GM18505 (cell line): Measurements from ENCODE around the gene STATH.
"Not testable (repeated sequence)": the region's sequence is repeated elsewhere in the genome, so short reads cannot be mapped to it uniquely, and the experiment has no call there.

Experiments
- ATAC-seq: cut with Tn5 transposase; IDR thresholded peaks from one replicate; pipeline ENCODE4 v1.9.1; 2021; ENCODE audit not compliant: unreplicated experiment
- POLR2A ChIP-seq: IDR thresholded peaks from 4 replicates; pipeline ENCODE4 v1.6.1; 2011; ENCODE audit warnings: borderline replicate concordance; ENCODE audit not compliant: insufficient read depth, insufficient read length; ENCODE audit errors: extremely low read depth

The STATH gene

DNA sequence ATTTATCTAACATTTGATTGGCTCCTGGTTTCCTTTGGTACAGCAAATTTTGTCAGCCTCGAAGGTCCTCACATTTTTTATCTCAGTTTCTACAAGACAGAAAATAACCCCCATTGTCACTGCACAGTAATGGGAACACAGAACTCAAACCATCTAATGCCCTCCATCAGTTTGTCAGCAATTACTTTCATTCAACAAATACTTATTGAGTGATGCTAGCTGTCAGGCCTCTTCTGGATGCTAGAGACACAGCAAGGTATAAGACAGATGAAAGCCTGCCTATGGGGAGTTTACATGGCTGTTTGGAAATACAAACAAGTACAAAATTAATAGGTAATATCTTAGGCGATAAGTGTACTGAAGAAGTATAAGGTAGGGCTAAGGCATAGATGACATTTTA, 27.5 kb downstream of the STATH start:
- TF ChIP-seq POLR2A: no peak
- no peak for ATAC-seq

DNA sequence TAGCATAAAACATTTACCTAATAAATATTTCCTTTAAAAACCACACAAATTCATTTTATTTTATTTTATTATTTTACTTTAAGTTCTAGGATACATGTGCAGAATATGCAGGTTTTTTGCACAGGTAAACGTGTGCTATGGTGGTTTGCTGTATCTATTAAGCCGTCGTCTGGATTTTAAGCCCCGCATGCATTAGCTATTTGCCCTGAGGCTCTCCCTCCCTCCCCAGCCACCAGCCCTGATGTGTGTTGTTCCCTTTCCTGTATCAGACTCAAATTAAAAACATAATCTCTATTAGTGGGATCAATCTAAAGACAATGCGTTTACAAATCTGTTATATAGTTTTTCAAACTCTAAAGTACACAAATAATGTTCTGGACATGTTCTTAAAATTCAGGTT, 31.2 kb downstream of the STATH start:
- TF ChIP-seq POLR2A: no peak

DNA sequence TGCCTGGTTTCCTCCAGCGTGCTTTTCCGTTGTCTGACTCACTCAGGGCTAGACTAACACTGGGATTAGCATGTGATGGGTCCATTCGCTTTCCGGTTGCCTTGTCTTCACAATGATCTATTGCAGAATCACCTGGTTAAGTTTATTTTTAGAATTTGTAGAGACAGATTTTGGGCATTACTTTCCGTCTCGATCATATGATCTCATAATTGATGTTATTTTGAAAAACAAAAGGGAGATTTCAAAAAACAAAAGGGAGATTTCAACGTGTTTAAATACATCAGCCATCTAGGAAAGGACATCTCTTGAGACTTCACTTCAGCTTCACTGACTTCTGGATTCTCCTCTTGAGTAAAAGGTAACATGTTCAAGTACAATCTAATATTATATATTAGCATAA, 32.4 kb downstream of the STATH start, which contains the start of gene HTN3:
Gene HTN3, plus strand, starts transcription at position 301 of the 400 bp plus-strand sequence. CDS start 2,282 bp downstream, outside the sequence.
- ATAC-seq: not testable (repeated sequence)

More for the DNA sequence above, 31.2 kb downstream of the STATH start:
- ATAC-seq: no peak

DNA sequence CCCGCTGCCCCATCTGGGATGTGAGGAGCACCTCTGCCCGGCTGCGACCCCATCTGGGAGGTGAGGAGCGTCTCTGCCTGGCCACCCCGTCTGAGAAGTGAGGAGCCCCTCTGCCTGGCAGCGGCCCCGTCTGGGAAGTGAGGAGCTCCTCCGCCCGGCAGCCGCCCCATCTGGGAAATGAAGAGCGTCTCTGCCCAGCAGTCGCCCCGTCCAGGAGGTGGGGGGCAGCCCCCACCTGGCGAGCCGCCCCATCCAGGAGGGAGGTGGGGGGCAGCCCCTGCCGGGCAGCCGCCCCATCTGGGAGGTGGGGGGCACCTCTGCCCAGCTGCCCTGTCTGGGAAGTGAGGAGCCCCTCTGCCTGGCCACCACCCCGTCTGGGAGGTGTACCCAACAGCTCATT, 41.8 kb downstream of the STATH start:
- ATAC-seq: not testable (repeated sequence)

DNA sequence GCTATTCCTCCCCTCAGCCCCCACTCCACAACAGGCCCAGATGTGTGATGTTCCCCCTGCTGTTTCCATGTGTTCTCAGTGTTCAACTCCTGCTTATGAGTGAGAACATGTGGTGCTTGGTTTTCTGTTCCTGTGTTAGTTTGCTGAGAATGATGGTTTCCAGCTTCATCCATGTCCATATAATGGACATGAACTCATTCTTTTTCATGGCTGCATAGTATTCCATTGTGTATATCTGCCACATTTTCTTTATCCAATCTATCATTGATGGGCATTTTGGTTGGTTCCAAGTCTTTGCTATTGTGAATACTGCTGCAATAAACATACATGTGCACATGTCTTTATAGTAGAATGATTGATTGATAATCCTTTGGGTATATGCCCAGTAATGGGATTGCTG, 44.2 kb downstream of the STATH start:
- not testable (repeated sequence) for ATAC-seq

DNA sequence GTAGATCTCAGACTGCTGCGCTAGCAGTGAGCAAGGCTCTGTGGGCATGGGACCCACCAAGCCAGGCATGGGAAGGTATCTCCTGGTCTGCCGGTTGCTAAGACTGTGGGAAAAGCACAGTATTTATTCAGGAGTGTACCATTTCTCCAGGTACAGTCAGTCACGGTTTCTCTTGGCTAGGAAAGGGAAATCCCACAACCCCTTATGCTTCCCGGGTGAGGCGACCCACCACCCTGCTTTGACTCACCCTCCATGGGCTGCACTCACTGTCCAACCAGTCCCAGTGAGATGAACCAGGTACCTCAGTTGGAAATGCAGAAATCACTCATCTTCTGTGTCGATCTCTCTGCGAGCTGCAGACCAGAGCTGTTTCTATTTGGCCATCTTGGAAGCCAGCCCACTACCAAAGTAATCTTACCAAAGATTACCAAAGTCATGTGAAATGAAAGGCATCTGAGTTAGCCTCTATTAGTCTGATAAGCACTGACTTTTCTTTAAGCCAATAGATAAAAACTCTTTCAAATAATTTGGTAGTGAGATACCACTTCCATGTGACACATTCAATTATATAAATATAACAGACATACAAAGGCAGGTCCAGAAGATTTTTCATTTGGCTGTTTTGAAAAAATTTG, 46.0 kb downstream of the STATH start:
- no peak for ATAC-seq
- TF ChIP-seq POLR2A: no peak

DNA sequence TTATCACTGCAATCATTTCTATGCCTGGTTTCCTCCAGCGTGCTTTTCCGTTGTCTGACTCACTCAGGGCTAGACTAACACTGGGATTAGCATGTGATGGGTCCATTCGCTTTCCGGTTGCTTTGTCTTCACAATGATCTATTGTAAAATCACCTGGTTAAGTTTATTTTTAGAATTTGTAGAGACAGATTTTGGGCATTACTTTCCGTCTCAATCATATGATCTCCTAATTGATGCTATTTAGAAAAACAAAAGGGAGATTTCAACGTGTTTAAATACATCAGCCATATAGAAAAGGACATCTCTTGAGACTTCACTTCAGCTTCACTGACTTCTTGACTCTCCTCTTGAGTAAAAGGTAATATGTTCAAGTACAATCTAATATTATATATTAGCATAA, 54.4 kb downstream of the STATH start, which contains the start of gene HTN1:
Gene HTN1, plus strand, starts transcription at position 301 of the 400 bp plus-strand sequence. CDS start 2,639 bp downstream, outside the sequence.
- ATAC-seq: not testable (repeated sequence)
